ENCODE measurements around the gene ATXN7L1.

The ATXN7L1 gene

GRCh38 chr7:105876091-105876963 is at the start of gene ATXN7L1:
TSS of gene ATXN7L1 (minus strand) at chr7:105876599. CDS start at chr7:105876558, 41 bp downstream.
- H3K4me3 ChIP-seq (replicated peaks; ENCODE audit: low read depth, low read length), result peak within 1 kb of the TSS; percentile 91
- peak; percentile 93 for DNase-seq (ENCODE audit: extremely low read depth, low read depth)
- no peak for TF ChIP-seq CTCF (IDR thresholded peaks at IDR 0.05; ENCODE audit: low read depth, low read length, missing control alignments)

GRCh38 chr7:105926131-105926530 is 49.7 kb upstream of the ATXN7L1 start:
- no peak for DNase-seq (ENCODE audit: extremely low read depth, low read depth)
- no peak for TF ChIP-seq CTCF (IDR thresholded peaks at IDR 0.05; ENCODE audit: low read depth, low read length, missing control alignments)
- H3K4me3 ChIP-seq (replicated peaks; ENCODE audit: low read depth, low read length), result no peak overlapping the region

GRCh38 chr7:105924945-105925344 is 48.5 kb upstream of the ATXN7L1 start:
- DNase-seq (ENCODE audit: extremely low read depth, low read depth), result no peak
- no peak for TF ChIP-seq CTCF (IDR thresholded peaks at IDR 0.05; ENCODE audit: low read depth, low read length, missing control alignments)
- H3K4me3 ChIP-seq (replicated peaks; ENCODE audit: low read depth, low read length), result no peak overlapping the region

- no peak for DNase-seq (ENCODE audit: extremely low read depth, low read depth)
- TF ChIP-seq CTCF (IDR thresholded peaks at IDR 0.05; ENCODE audit: low read depth, low read length, missing control alignments), result no peak
- H3K4me3 ChIP-seq (replicated peaks; ENCODE audit: low read depth, low read length), result no peak overlapping the region
These were observed 44.4 kb upstream of the ATXN7L1 start for GRCh38 chr7:105920766-105921165.

- TF ChIP-seq CTCF (IDR thresholded peaks at IDR 0.05; ENCODE audit: low read depth, low read length, missing control alignments), result no peak
- DNase-seq (ENCODE audit: extremely low read depth, low read depth), result no peak
- no peak overlapping the region for H3K4me3 ChIP-seq (replicated peaks; ENCODE audit: low read depth, low read length)
These were observed 41.3 kb upstream of the ATXN7L1 start for GRCh38 chr7:105917659-105918058.

GRCh38 chr7:105916603-105917002 is 40.2 kb upstream of the ATXN7L1 start:
- no peak for DNase-seq (ENCODE audit: extremely low read depth, low read depth)
- no peak for TF ChIP-seq CTCF (IDR thresholded peaks at IDR 0.05; ENCODE audit: low read depth, low read length, missing control alignments)
- H3K4me3 ChIP-seq (replicated peaks; ENCODE audit: low read depth, low read length), result no peak overlapping the region

Data from HFF-Myc (cell line).